Measurements from ENCODE around the gene TMCO2. TPM values are rescaled to one million over a fixed set of nuclear protein-coding genes. Genes with fewer than 3 reads are reported as not detected.

TMCO2 gene
- total RNA-seq, 1 experiment from 2014 or later = not detected

GRCh38 chr1:40291293-40291692 is 43.6 kb downstream of the TMCO2 start:
- DNase-seq (ENCODE audit: low read depth, low spot score) (no peak), ATAC-seq (no peak)
- H3K36me3 ChIP-seq (ENCODE audit: control insufficient read depth in 1 of 2, insufficient read depth in 2 of 2, low read length in 2 of 2) = peaks cover 12 to 34% of the 10 kb centered on the region in 2 experiments
- no peak overlapping the region for H3K4me2 ChIP-seq (ENCODE audit: low read length)
- H3K27ac ChIP-seq (ENCODE audit: low read depth, low read length) = no peak overlapping the region
- no peaks in the 10 kb centered on the region for H3K4me1 ChIP-seq (ENCODE audit: control insufficient read depth in 1 of 2, insufficient read depth in 2 of 2, low read length in 2 of 2)
- intact Hi-C loops (cut with micrococcal nuclease) = no loop called here
- no peak overlapping the region for H3K4me3 ChIP-seq (replicated peaks in 1 of 2; ENCODE audit: low read depth in 1 of 2, low read length in 2 of 2)
- POLR2A ChIA-PET = interaction anchor here (0.8 kb wide), 1 partner anchor 10 kb away, joined by 4 read pairs; no protein-coding TSS in a partner anchor
- no peaks in the 10 kb centered on the region for H3K9me3 ChIP-seq (ENCODE audit: control insufficient read depth in 1 of 2, insufficient read depth in 1 of 2, low read depth in 1 of 2, low read length in 2 of 2)
- no TSS peak for BruUV-seq (replicated peaks)
- no peaks in the 10 kb centered on the region for H4K20me1 ChIP-seq (ENCODE audit: insufficient read depth)
- no peaks in the 10 kb centered on the region for H3K27me3 ChIP-seq (ENCODE audit: insufficient read depth, low read length)
- 0 out of 2 replicates have a peak, but pooled peaks cover 4% of the 10 kb centered on the region for H3K79me2 ChIP-seq (ENCODE audit: insufficient read depth, low read length)
- H2AFZ ChIP-seq (ENCODE audit: low read depth, low read length, poor library complexity, severe bottlenecking) = no peak overlapping the region
- CTCF ChIA-PET = interaction anchor here (2.0 kb wide), 1 partner anchor 10 kb away, joined by 4 read pairs; no protein-coding TSS in a partner anchor
- no peaks in the 10 kb centered on the region for H3K9me2 ChIP-seq (ENCODE audit: insufficient read depth)
- RAD21 ChIA-PET (ENCODE audit: low non-redundant PET in 1 of 2, low total read pairs in 2 of 2, uncharacterized antibody in 2 of 2, unreplicated experiment in 2 of 2) = no interaction called here
- no peak overlapping the region for H3K9ac ChIP-seq (ENCODE audit: low read length)
- TF ChIP-seq ZFX (IDR thresholded peaks at IDR 0.05) (no peak), REST (IDR thresholded peaks at IDR 0.05; ENCODE audit: low read depth) (no peak), RAD21 (IDR thresholded peaks at IDR 0.05; ENCODE audit: low read depth) (no peak), TCF7L2 (IDR thresholded peaks at IDR 0.05; ENCODE audit: borderline replicate concordance, extremely low read depth, insufficient read depth, insufficient read length) (no peak), SRF (IDR thresholded peaks at IDR 0.05; ENCODE audit: low read depth) (no peak), SIN3A (IDR thresholded peaks at IDR 0.05; ENCODE audit: low read depth) (no peak), YY1 (IDR thresholded peaks at IDR 0.05; ENCODE audit: extremely low read depth, insufficient replicate concordance, low read depth, low read length) (no peak)
